HG03571 (cell line): ENCODE results near the gene NOL4L.

Experiments used
- ATAC-seq: cut with Tn5 transposase; IDR thresholded peaks from one replicate; pipeline ENCODE4 v1.9.1; 2021; ENCODE audit not compliant: unreplicated experiment

Gene NOL4L

DNA sequence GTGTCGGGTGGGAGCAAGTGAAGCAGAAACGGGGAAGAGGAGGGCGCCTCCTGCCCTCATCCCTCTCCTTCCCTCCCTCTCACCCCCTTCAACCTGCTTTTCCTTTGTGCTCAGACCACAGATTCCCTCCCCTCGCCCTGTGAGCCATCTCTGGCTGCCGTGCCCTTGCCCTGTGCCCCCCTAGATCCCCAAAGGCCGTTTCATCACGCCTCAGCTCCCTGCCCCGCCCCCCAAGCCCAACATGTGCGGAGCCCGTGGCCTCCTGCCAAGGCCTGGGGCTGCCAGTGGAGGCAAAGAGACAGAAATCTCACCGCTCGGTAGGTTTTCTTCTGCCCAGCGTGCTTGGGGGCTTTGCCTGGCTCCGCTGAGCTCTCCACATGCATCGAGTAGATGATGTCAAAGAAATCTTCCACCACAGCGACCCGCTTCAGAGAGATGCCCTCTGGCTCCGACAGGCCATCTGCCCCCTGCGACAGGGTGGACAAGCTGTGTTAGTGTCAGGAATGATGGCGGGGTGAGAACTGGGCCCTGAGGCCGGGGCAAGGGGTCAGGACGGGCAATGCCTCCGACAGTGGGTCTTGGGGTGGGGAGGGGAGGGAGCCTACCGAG is 57.6 kb downstream of the NOL4L start:
- no peak for ATAC-seq

DNA sequence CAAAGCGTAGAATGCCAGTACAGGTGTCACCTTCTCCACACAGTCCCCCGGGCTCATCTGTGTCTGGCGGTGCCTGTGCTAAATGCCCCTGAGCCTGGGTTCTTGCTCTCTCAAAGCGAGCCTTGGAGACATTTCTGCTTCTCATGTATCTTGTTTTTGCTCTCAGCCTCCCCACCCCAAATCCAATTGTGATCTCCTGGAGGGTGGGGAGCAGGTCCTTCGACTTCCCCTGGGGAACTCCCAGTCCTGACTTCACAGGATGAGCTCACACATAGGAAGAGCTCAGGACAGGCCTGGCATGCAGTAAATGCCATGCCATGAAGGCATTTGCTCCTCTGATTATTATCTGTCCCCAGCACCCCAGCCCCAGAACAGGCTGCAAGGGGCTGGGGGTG is 58.1 kb downstream of the NOL4L start:
- ATAC-seq: no peak

GRCh38 chr20:32526541-32526940 is 58.6 kb downstream of the NOL4L start:
- no peak for ATAC-seq

DNA sequence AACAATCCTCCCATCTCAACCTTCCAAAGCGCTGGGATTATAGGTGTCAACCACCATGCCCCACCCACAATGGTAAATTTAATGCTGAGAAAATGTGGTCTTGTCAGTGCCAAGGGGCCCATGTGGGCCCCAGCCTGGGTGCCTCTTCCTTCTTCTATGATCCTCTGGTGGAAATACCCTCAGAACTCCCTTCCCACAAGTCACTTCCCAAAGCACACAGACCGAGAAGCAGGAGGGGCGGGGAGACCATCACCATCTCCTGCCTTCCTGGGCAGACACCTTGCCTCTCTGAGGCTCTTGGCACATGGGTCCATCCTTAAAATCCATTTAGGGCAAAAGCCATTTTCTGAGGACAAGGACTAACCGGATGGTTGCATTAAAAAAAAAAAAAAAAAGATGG is 59.0 kb downstream of the NOL4L start:
- ATAC-seq: no peak

DNA sequence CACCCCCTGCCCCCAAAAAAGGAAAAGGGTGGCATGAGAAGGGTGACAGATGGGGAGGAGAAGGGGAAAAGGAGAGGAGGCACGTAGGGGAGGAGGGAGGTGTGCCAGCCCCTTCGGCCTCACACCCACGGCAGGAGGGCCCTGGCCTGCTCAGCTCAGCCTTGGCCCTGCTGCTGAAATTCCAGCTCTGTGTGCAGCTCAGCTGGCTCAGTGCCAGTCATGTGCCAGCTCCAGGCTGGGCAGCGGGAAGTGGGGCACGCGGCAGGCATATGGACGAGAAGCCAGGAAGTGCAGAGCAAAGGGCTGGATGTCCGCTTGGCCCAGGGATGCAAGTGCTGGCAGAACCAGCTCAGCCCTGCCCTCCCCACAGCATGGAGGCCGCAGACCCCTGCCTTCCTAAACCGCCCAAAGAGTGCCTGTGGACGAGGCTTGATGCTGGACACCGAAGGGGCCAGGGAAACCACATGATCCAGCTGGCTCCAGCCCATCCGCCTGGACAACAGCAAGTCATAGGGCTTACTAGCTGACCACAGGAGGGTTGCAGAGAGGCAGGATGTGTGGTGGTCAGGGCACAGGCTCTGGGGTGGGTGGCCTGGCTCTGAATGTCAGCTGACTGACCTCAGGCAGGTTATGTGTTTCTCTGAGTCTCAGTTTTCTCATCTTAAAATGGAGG is 60.2 kb downstream of the NOL4L start:
- no peak for ATAC-seq

DNA sequence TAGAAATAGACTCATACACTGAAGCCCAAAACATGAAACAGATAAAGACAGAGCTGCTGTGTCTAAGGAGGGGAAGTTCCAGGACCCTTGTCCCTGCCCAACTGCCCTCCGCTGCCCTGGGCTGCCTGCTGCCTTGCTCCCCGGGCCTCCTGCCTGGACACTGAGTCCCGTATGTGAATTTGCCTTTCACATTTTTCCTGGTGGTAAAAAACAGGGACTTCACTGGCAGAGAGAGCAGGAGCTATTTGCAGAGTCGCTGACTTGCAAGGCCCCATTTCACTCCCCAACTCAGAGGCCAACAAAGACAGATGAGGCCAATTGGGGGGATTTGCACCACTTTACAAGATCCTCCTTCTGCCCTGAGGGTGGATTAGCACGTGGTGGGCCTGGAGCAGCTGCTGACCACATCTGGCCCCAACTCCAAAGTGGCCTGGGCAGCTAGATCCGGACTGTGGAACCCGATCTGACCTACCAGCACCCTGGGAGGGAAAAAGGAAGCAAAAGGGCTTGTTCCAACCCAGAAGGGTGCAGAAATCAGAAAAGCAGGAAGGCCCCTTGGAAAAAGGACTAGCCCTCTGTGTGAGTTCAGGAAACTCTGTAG is 61.4 kb downstream of the NOL4L start:
- ATAC-seq: no peak

DNA sequence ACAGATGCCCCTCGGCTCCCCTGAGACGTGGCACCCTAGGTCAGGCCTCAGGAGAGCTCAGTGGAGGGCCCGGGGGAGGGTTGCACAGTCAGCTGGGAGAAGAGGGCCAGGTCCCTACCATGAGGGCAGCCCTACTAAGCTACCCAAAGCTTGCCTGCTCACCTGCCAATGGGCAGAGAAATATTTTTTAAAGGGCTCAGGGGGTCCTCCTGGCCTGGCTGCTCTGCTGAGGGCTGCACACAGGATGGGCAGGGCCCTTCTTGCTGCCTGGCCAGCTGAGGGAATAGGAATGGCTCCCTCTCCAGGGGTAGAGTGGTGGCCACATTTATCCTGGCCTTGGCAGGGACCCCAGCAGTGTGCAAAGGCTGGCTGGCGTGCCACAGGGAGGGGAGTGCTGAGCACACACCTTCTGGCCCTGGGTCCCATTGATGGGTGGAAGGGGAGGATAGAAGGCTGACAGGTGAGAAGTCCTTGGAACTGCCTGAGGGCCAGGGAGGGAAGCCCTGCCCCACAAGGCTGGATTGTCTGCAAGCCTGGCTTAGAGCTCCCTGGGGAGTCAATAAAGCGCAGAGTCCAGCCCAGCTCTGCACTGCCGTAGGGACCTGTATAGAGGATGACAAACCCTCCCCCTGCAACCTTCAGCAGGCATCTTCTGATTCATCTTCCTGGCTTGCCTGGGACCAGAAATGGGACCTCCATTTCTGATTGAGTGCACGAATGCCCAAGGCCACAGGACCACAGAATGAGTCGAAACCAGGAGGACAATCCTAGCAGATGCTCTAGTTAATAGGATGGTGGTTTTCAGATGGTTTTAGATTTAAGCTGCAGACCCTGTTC is 62.1 kb downstream of the NOL4L start:
- no peak for ATAC-seq

DNA sequence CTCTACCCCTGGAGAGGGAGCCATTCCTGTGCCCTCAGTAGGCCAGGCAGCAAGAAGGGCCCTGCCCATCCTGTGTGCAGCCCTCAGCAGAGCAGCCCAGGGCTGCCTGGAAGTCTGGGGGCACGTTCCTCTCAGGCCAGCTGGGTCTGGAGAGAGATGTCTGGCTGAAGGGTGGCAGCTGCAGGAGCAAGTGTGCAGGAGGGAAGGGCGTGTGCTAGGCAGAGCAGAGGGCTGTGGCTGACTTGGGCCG is 62.7 kb downstream of the NOL4L start:
- ATAC-seq: no peak

GRCh38 chr20:32521780-32522525 is 63.2 kb downstream of the NOL4L start:
- ATAC-seq: no peak

DNA sequence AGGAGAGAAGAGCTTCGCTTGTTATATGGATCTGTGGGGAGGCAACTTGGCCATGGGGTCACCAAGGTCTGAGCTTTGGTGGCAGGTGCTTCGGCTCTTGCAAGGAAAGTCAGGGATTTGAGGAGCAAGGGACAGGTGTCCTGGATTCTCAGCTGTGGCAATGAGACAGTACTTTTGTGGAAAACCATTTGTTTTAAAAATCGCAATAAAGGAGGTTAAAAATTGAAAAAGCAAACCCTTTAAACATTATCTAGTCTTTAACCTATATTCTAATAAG is 64.3 kb downstream of the NOL4L start:
- ATAC-seq: no peak

DNA sequence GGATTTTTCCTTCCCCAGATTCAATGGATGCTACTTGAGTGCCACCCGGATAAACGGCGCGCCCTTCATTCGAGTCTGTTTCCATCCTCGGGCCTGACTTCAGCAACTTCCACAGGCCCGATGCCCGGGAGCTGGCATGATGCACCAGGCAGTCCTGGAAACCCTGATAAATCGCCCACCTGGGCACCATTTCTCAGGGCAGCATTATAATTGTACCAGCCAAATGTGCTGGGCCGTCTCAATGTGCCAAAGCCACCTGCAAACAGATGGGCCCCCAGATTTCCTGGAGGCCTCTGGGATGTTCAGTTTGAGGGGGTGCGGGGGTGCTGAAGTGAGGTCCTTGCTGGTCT is 65.8 kb downstream of the NOL4L start:
- no peak for ATAC-seq

GRCh38 chr20:32518593-32519380 is 66.3 kb downstream of the NOL4L start:
- no peak for ATAC-seq

DNA sequence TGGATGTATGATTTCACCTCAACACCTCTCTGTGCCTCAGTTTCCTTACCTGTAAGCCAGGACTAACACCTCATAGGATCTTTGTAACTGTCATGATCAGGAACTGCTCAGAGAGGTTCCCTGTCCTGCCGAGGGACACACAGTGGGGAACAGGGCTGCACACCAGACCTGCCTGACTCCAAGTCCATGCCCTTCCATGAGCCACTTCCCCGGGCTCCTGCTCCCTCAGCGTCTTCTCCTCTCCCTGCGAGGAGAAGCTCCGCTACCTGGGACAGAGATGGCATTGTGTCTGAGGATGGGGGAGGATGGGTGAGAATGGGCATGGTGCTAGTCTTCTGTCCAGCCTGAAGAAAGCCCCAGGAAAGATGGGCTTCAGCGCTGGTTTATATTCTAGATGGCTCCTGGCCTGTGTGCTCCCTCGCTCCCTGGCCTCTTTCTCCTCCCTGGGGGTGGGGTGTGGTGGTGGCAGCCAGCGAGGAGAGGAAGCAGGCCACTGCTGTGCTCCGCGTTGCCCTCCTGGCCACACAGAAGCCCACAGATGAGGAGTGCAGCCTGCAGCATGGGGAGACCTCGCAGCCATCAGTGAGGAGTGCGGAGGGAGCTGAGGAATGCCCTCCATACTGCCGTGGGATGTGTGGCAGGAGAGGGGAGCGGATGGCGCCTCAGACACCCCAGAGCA is 67.1 kb downstream of the NOL4L start:
- no peak for ATAC-seq

DNA sequence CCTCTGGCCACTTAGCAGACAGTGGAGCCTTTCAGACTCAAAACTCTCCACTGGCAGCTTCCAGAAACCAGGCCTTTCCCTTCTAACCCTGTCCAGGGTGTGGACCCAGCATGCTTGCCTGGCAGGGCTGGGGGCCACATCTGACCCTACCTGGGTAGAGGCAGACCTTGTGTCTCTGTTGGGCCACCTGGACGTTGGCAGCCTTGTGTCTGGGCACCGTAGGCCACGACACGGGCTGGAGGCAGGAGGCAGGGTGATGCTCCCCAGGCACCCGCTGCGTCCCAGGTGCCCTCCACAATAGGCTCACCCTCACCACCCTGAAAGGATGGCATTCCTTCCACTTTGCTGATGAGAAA is 67.6 kb downstream of the NOL4L start:
- ATAC-seq: no peak

DNA sequence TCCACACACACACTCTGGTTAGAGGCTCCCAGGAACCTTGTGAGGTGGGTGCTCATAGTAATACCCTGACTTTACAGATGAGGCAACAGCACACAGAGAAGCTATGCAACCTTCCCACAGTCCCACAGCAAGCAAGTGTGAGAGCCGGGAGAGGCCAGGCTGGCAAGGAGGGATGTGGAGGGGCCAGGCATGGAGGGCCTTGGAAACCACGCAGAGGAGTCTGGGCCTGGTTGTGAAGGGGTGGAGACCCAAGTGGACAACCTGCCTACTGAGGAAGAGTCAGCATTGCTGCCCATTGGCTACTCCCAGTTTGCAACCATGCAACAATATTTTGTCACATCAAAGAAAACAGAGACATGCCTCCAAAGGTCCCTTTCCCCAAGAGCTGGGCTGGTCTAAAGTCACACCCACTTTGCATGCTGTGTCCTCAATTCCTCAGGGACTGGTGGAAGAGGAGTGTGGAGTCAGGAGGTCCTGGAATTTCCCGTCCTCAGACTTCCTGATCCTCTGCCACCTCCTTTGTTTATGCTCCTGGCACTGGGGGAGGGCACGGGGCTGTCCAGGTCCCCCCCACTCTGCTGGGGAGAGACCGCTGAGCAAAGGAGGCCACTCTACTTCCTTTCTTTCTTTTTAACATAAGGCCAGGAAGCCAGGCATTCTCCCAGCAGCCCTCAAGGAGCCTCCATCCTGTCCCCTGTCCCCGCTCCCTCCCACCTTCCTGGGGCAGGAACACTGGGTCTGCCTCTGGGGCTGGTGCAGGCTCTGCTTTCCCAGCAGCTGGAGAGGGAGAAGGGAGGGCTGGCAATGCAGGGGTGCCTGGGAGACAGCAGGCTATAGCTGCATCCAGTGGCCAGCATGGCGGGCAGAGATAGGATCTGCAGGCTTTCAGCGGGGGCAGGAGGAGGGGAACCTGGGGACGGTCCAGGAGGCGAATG is 68.3 kb downstream of the NOL4L start:
- ATAC-seq: no peak

DNA sequence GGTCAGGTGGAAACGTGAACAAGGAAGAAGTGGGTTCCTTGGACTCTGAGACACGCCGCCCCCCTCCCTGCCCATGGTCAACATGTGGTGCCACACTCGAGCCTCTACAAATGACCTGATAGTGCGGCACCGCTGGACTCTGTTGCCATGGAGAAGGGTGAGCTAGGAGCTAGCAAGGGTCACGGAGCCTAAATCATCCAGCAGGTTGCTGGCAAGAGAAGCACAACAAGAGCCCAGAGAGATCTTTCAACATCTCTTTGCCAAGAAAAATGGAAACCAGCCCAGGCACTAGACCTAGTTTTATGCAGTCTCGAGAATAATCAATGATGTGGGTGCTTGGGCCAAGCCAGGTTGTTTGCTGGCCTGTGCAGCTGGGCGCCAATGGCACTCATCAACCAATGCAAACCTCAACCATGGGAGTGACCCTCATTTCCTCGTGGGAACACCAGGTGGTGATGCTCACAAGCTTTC is 69.5 kb downstream of the NOL4L start:
- no peak for ATAC-seq

GRCh38 chr20:32514760-32515159 is 70.4 kb downstream of the NOL4L start:
- ATAC-seq: no peak

DNA sequence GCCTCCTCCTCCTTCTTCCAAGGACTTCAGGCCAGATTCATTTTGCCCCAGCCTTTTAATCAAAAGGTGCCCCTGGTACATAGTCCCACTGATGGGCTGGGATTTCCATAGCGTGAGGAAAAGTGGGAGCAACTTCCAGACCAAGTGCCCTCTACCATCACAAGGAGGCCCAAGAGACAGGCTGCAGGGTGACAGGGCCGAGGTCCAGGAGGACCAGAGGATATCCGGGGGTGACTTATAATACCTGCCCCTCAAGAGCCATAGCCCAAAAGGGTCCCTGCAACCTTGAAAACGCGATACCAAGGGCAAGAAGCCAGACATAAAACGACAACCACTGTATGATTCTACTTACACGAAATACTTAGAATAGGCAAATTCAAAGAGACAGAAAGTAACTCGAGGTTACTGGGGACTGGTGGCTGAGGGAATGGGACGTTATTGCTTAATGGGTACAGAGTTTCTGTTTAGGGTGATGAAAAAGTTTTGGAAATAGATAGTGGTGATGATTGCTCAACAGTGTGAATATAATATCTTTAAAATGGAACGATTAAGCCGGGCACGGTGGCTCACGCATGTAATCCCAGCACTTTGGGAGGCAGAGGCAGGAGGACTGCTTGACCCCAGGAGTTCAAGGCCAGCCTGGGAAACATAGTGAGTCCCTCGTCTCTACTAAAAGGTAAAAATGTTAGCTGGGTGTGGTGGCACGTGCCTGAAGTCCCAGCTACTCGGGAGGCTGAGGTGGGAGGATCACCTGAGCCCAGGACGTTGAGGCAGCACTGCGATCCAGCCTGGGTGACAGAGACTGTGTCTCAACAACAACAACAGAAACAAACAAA is 71.9 kb downstream of the NOL4L start:
- ATAC-seq: no peak

GRCh38 chr20:32512047-32512385 is 73.1 kb downstream of the NOL4L start:
- no peak for ATAC-seq
